Karpas-422 (cell line): ENCODE results near the gene DACT1. TPM values are rescaled to one million over a fixed set of nuclear protein-coding genes. Genes with fewer than 3 reads are reported as not detected.

ENCODE experiments used
- total RNA-seq: library from RNA; depleted of rRNA; stranded (reverse); fragments of >200 nt; shearing (Covaris generic); gene quantifications from 2 replicates; pipeline ENCODE4 v1.2.3, GENCODE V29; 2014; ENCODE audit warnings: low replicate concordance; rRNA removed

DACT1 gene
- total RNA-seq, 1 experiment from 2014 or later = not detected

Other genes with a start within 250 kb of the DACT1 start
- 1.8 TPM in 1 of 2 replicates, not detected in the other for gene TOMM20L, start 242.0 kb upstream of the DACT1 start, total RNA-seq
- 51.3 and 71.7 TPM in 2 replicates for gene TIMM9, start 210.4 kb upstream of the DACT1 start, total RNA-seq
- 31.4 and 42.3 TPM in 2 replicates for gene KIAA0586, start 210.2 kb upstream of the DACT1 start, total RNA-seq